Activated CD4-positive, CD25-positive, alpha-beta regulatory T cell treated with anti-CD3 and anti-CD28 coated beads, Interleukin-2, amount 50 U/mL, for 24 hours (primary cell): Measurements from ENCODE around the gene NCBP3.
"Not testable (repeated sequence)": the region's sequence is repeated elsewhere in the genome, so short reads cannot be mapped to it uniquely, and the experiment has no call there.

Source experiments
- ATAC-seq, 2 donors: fragments of 150-1000 bp; cut with Tn5 transposase; one replicate each; pipeline ENCODE4 v1.10.0; 2021; ENCODE audit warnings: mild to moderate bottlenecking in 1 of 2, moderate library complexity in 1 of 2

NCBP3 gene

GRCh38 chr17:3880983-3881382 lies 34.9 kb upstream of the NCBP3 start:
- no peak for ATAC-seq

GRCh38 chr17:3879591-3880417 lies 33.8 kb upstream of the NCBP3 start:
- no peak for ATAC-seq

DNA sequence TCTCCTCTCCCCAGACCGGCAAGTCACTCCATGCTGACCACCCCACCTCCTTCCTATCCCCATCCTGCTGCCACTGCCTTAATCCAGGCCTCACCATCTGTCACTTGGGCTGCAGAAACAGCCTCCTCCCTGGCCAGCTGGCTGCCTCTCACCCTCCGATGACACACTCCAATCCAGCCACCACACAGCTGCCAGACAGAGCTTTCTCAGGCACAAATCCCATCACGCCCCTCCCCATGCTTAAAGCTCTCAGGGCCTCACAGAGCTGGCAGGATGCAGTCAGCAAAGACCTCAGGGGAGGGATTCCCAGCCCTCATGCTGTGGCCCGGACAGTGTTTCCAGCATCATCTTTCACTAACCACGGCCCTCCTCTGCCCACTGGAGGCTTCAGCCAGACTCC lies 33.1 kb upstream of the NCBP3 start:
- ATAC-seq: no peak

- ATAC-seq: no peak
These were observed 31.2 kb upstream of the NCBP3 start for GRCh38 chr17:3877220-3877619.

DNA sequence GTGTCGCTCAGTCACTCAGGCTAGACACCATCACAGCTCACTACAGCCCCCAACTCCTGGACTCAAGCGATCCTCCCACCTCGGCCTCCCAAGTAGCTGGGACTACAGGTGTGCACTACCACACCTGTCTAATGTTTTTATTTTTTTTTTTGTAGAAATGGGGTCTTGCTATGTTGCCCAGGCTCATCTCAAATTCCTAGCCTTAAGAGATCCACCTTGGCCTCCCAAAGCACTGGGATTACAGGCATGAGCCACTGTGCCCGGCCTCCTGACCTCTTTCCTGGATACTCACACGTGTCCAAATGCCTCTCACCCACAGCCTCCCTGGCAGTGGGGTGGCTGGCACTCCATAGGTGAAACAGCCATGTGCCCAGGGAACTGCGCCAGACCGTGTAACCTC lies 29.3 kb upstream of the NCBP3 start:
- no peak for ATAC-seq

DNA sequence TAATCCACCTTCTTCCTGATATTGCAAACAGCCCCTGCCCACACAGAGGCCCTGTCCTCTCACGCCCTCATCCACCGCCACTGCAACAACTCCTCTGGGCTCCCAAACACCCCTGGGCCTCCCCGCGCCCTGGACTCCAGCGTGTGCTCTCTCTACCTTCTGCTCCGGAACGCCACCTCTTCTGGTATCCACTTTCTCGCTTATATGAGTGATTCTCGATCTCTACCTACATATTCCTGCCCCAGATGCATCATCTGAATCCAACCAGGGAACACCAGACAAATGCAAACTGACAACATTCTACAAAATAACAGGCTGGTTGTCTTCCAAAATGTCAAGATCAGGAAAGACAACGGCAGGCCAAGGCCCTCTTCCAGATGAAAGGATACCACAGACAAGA lies 27.8 kb upstream of the NCBP3 start:
- no peak for ATAC-seq

DNA sequence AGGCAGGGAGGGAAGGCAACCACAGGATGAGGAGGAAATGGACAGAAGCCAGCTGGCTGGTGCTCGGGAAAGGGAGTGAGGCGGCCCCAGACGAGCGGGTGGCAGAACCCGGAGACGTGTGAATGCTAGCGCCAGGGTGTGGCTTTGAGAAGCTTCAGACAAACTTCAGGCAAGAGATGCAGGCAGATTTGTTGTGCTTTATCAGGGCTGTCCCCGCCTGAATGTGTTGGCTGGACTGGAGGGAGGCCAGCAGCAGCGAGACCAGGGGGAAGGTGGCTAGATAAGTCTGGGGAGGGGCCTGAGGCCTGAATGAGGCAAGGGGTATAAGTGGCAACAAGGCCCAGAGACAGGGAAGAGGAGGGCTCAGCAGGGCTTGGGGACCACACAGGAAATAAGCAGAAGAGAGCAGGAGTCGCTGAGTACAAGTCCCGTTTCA lies 24.8 kb upstream of the NCBP3 start:
- no peak for ATAC-seq

- ATAC-seq: no peak
These were observed 21.6 kb upstream of the NCBP3 start for GRCh38 chr17:3867606-3868005.

- no peak for ATAC-seq
These were observed 21.1 kb upstream of the NCBP3 start for GRCh38 chr17:3867106-3867505.

DNA sequence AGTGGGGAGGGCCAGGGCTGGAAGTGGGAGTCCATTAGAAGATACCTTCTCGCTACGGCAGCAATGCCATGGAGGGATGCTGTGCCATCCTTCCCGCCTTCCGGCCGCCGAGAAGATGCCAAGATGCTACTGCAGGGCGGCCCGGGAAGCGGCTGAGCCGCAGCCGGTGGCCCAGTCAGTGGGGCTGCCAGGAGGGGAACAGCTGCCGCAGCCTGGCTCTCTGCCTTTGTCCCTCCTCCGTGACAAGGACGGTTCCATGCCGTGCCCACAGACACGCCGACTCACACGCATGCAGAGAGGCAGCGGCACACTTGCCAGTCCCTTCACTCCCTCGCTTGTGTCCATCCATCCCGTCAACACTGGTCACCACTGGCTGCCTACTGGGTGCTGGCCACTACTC lies 20.2 kb upstream of the NCBP3 start:
- no peak for ATAC-seq

DNA sequence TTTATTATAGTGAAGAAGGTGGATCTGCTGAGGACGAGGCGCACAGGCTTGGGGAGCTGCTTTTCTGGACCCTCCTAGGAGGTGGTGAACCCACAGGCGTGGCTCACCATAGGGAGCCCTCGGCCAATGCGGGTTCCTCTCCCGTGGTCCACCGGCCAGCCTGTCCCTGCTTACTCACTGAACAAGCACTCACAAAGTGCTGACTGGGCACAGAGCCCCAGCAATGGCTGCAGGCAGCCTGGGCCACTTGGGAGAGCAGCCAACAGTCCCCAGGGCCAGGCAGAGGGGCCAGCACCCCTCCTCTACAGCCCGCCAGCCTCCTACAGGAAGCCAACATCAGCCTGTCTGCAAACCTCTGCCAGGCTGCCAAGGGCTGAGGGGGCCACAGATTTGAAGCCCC lies 19.1 kb upstream of the NCBP3 start:
- no peak for ATAC-seq

DNA sequence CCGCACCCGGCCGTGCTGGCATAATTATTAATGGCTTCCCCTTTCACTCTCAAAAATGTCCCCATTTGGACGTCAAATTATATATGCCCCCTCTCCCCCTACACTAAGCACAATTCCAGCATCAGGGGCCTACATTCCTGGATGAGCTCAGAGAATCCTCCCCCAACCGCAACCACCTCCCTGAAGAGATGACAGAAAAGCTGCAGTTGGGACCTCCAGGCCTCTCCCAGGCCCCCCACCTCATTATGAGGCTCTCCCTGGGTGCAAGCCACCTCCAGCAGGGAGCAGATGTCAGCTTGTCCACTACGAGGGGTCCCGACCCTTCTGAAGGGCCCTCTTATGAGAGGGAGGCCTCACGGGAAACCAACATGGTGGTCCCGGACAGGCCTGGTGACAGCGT lies 18.5 kb upstream of the NCBP3 start:
- no peak for ATAC-seq

GRCh38 chr17:3861761-3862681 lies 16.0 kb upstream of the NCBP3 start:
- ATAC-seq: no peak

GRCh38 chr17:3860939-3861700 lies 15.1 kb upstream of the NCBP3 start:
- no peak for ATAC-seq

DNA sequence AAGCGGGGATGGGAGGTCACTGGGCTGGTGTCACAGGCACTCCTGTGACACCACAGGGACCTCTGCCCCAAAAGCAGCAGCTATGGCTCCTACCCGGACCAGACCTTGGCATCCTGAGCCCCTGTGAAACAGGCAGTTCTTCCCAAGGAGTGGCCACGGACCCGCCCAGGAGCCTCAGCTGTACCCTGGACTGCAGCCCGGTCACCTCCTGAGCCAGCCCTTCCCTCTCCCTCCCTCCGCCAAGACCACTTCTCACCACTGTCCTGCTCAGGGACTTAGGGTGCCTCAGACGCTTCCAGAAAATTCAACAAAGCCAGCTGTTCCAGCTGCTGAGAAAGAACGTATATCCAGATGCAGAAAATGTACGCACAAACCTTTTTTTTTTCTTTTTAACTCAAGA lies 13.9 kb upstream of the NCBP3 start:
- ATAC-seq: no peak

- ATAC-seq: no peak
These were observed 11.4 kb upstream of the NCBP3 start for GRCh38 chr17:3857261-3858105.

DNA sequence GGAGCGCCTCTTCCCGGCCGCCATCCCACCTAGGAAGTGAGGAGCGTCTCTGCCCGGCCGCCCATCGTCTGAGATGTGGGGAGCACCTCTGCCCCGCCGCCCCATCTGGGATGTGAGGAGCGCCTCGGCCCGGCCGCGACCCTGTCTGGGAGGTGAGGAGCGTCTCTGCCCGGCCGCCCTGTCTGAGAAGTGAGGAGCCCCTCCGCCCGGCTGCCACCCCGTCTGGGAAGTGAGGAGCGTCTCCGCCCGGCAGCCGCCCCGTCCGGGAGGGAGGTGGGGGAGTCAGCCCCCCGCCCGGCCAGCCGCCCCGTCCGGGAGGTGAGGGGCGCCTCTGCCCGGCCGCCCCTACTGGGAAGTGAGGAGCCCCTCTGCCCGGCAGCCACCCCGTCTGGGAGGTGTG lies 8.2 kb upstream of the NCBP3 start:
- not testable (repeated sequence) for ATAC-seq

DNA sequence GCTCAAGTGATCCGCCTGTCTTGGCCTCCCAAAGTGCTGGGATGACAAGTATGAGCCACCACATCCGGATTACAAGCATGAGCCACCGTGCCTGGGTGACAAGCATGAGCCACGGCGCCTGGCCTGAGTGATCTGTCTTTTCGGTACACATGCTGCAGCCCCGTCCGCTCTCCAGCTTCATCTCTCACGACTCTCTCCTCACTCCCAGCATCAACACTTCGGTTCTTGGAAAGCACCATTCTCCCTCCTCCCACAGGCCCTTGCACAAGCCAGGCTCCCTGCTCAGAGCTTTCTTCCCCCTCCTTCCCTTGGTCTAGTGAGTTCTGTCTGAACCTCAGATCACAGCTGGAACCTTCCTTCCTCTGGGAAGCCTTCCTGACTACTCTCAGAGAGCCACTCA lies 6.5 kb upstream of the NCBP3 start:
- no peak for ATAC-seq

DNA sequence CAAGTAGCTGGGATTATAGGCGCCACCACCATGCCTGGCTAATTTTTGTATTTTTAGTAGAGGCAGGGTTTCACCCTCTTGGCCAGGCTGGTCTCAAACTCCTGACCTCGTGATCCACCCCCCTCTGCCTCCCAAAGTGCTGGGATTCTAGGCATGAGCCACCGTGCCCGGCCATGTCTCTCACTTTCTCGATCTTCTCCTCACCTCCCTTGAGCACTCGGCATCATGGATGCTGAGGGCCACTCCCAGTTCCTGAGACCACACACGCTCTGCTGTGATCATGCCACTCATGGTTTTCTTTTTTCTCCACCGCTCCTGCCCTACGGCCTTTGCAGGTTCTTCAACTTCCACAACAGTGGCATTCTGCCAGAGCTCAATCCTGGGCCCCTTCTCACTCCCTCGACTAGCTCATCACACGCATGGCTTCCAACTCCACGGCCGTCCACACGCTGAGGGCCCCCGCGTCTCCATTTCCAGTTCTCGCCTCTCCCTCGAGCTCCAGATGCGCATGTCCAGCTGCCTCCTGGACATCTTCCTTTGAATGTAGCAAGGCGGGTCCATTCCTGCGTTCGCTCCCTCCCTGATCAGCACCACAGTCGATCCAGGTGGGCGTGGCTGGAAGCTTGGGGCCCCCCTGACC lies 5.5 kb upstream of the NCBP3 start:
- no peak for ATAC-seq

- no peak for ATAC-seq
These were observed 2.3 kb upstream of the NCBP3 start for GRCh38 chr17:3848229-3848835.

DNA sequence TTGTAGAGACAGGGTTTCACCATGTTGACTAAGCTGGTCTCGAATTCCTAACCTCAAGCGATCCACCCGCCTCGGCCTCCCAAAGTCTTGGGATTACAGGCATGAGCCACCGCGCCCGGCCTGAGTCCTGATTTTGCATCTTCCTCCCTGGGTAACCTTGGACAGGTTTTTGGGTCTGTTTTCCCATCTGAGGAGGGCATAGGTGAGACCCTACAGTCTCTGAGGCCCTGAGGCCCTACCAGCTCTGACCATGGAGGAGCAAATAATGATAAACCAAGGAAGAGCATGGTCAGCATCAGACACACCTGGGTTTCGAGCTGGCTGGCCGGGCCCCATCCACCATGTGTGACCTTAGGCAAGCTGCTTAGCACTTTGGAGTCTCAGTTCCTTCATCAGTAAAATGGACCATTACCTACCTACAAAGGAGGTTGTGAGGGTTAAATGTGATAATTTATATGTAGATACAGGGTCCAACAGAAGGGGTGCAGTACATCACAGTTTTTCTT lies 1.2 kb upstream of the NCBP3 start:
- no peak for ATAC-seq
